Measurements from ENCODE around the gene PLCB2. TPM values are rescaled to one million over a fixed set of nuclear protein-coding genes. Genes with fewer than 3 reads are reported as not detected.

The PLCB2 gene
- polyA plus RNA-seq, 1 of the 3 experiments (the other 2 are of a cell fraction) = 0.15 TPM

- Histone ChIP-seq H3K4me2 (no peak overlapping the region), H3K4me3 (ENCODE audit: low read depth in 2 of 2, low read length in 1 of 2) (no peak overlapping the region), H3K9me3 (no peaks in the 10 kb centered on the region), H3K79me2 (ENCODE audit: insufficient read depth) (no peaks in the 10 kb centered on the region), H3K27ac (ENCODE audit: low read depth in 2 of 2, low read length in 1 of 2) (no peak overlapping the region), H3K36me3 (replicated peaks in 1 of 2; ENCODE audit: control insufficient read depth in 1 of 2, insufficient read depth in 2 of 2, low read length in 1 of 2) (no peaks in the 10 kb centered on the region), H4K20me1 (ENCODE audit: insufficient read depth) (no peaks in the 10 kb centered on the region), H3K4me1 (ENCODE audit: control insufficient read depth in 1 of 2, insufficient read depth in 2 of 2, low read depth in 1 of 2, low read length in 1 of 2) (peaks cover 6 to 28% of the 10 kb centered on the region in 2 experiments; a peak in 3 of 4 replicates), H3K27me3 (ENCODE audit: insufficient read depth) (peaks cover 14% of the 10 kb centered on the region), H3K9ac (no peak overlapping the region), H2AFZ (ENCODE audit: low read depth) (no peak overlapping the region), H3K9me2 (no peaks in the 10 kb centered on the region), H3F3A (replicated peaks; ENCODE audit: insufficient read depth) (peaks cover 7% of the 10 kb centered on the region)
- ChIA-PET CTCF (interaction anchor here (0.8 to 66.3 kb wide), 4 partner anchors 12 to 54 kb away, joined by 3 to 2194 read pairs (median 106); partner anchors contain the start of genes CCDC9B, DISP2, INAFM2 and PAK6), POLR2A (no interaction called here)
- WGBS (ENCODE audit: low lambda C conversion rate) = 77% methylated on average over 3 of the region's 3 CpGs
- no peak for DNase-seq
- TF ChIP-seq TAF1 (IDR thresholded peaks at IDR 0.05; ENCODE audit: borderline replicate concordance, low read depth, low read length) (no peak), CHD2 (IDR thresholded peaks at IDR 0.05; ENCODE audit: low read length, partially characterized antibody) (no peak), NFIC (IDR thresholded peaks at IDR 0.05; ENCODE audit: borderline replicate concordance) (no peak), YY1 (IDR thresholded peaks at IDR 0.05; ENCODE audit: low read depth) (no peak), TEAD4 (IDR thresholded peaks at IDR 0.05; ENCODE audit: borderline replicate concordance, insufficient read depth) (no peak), TCF12 (IDR thresholded peaks at IDR 0.05) (no peak), PBX3 (IDR thresholded peaks at IDR 0.05) (no peak), CTCF (IDR thresholded peaks at IDR 0.05) (no peak), MXI1 (IDR thresholded peaks at IDR 0.05; ENCODE audit: low read depth, low read length) (no peak), RXRA (IDR thresholded peaks at IDR 0.05; ENCODE audit: borderline replicate concordance, low read depth) (no peak), USF1 (IDR thresholded peaks at IDR 0.05; ENCODE audit: borderline replicate concordance, low read depth) (no peak)
Measured at GRCh38 chr15:40287505-40287904, 20.2 kb downstream of the PLCB2 start.

- Histone ChIP-seq H3K36me3 (replicated peaks in 1 of 2; ENCODE audit: control insufficient read depth in 1 of 2, insufficient read depth in 2 of 2, low read length in 1 of 2) (no peaks in the 10 kb centered on the region), H3K4me1 (ENCODE audit: control insufficient read depth in 1 of 2, insufficient read depth in 2 of 2, low read depth in 1 of 2, low read length in 1 of 2) (peaks cover 6 to 31% of the 10 kb centered on the region in 2 experiments; a peak in 3 of 4 replicates), H3K27ac (ENCODE audit: low read depth in 2 of 2, low read length in 1 of 2) (no peak overlapping the region), H3K9me3 (no peaks in the 10 kb centered on the region), H3K4me3 (ENCODE audit: low read depth in 2 of 2, low read length in 1 of 2) (no peak overlapping the region), H4K20me1 (ENCODE audit: insufficient read depth) (no peaks in the 10 kb centered on the region), H3F3A (replicated peaks; ENCODE audit: insufficient read depth) (peaks cover 7% of the 10 kb centered on the region), H3K79me2 (ENCODE audit: insufficient read depth) (no peaks in the 10 kb centered on the region), H3K4me2 (no peak overlapping the region), H3K27me3 (ENCODE audit: insufficient read depth) (peaks cover 18% of the 10 kb centered on the region), H3K9me2 (no peaks in the 10 kb centered on the region), H3K9ac (no peak overlapping the region), H2AFZ (ENCODE audit: low read depth) (no peak overlapping the region)
- ChIA-PET POLR2A (no interaction called here), CTCF (interaction anchor here (0.8 to 66.3 kb wide), 3 partner anchors 11 to 55 kb away, joined by 3 to 2194 read pairs (median 210); partner anchors contain the start of genes CCDC9B, DISP2, INAFM2 and PHGR1)
- 67% methylated on average over 3 of the region's 7 CpGs for WGBS (ENCODE audit: low lambda C conversion rate)
- DNase-seq = no peak
- no peak for TF ChIP-seq POLR2AphosphoS5 (IDR thresholded peaks at IDR 0.05; ENCODE audit: low read depth, low read length)
- no peak for TF ChIP-seq MXI1 (IDR thresholded peaks at IDR 0.05; ENCODE audit: low read depth, low read length)
- no peak for TF ChIP-seq MAX (IDR thresholded peaks at IDR 0.05; ENCODE audit: low read depth)
- no peak for TF ChIP-seq SMC3 (IDR thresholded peaks at IDR 0.05; ENCODE audit: low read depth, low read length)
- TF ChIP-seq ELF1 (IDR thresholded peaks at IDR 0.05) = no peak
- no peak for TF ChIP-seq FOXM1 (IDR thresholded peaks at IDR 0.05; ENCODE audit: low read depth)
- no peak for TF ChIP-seq USF1 (IDR thresholded peaks at IDR 0.05; ENCODE audit: borderline replicate concordance, low read depth)
- TF ChIP-seq USF2 (IDR thresholded peaks at IDR 0.05; ENCODE audit: borderline replicate concordance, low read depth, low read length) = no peak
- TF ChIP-seq SIN3A (IDR thresholded peaks at IDR 0.05; ENCODE audit: borderline replicate concordance, low read depth, low read length) = no peak
- TF ChIP-seq GATA2 (CRISPR knock-in tag; IDR thresholded peaks at IDR 0.05) = no peak
- no peak for TF ChIP-seq CHD2 (IDR thresholded peaks at IDR 0.05; ENCODE audit: low read length, partially characterized antibody)
- TF ChIP-seq NRF1 (IDR thresholded peaks at IDR 0.05; ENCODE audit: low read depth, low read length) = no peak
- TF ChIP-seq RAD21 (IDR thresholded peaks at IDR 0.05; ENCODE audit: low read length) = no peak
Measured at GRCh38 chr15:40286794-40287193, 20.9 kb downstream of the PLCB2 start.

All from SK-N-SH (cell line).